AG08395 (cell line): ENCODE results near the gene EEIG2.
"Not testable (repeated sequence)": the region's sequence is repeated elsewhere in the genome, so short reads cannot be mapped to it uniquely, and the experiment has no call there.

ENCODE experiments used
- DNase-seq: peaks from one replicate; pipeline ENCODE4 v3.0.0; 2012; ENCODE audit warnings: mixed read lengths, low spot score

EEIG2 gene

DNA sequence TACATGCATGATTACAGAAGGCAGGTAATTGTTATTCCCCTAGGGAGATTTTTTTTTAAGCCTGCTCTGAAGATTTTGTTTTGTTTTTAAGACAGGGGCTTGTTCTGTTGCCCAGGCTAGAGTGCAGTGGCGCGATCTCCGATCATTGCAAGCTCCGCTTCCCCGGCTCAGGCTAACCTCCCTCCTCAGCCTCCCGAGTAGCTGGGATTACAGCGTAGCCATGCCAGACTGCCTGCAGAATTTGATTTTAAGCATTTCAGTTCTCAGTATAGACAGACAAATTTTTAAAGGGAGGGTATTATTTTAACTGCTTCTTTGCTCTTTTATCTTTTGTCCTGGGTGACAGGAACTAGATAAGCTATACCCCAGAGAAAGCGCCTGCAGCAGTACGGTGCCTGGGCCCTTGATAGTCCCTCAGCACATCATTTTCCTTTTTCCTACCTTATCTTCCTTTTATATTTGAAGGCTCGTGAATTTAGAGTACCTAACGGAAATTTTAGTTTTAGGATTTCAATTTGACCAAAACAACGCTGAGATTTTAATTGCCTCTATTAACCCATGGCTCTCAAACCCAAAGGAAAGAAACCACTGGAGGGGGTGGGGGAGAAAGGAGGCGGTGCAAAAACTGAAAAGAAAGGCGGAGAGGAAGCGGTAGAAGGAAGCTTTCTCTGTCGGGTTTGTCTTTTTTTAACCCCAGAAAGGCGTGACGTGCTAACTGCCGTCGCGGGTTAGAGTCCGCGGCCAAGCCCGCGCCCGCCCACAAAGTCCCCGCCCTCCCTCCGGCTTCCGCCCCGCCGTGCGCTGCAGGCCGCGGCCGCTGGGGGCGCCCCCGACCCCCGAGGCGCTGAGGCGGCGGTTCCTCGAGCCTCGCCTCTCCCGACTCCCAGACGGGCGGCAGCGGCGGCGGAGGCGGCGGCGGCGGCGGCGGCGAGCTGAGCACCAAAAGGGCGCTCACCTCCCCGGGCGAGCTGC lies at the start of gene EEIG2:
Gene EEIG2 (plus strand): TSS at position 886 of the 972 bp plus-strand sequence. CDS start 329 bp downstream, outside the sequence.
- peak; percentile 93 for DNase-seq

DNA sequence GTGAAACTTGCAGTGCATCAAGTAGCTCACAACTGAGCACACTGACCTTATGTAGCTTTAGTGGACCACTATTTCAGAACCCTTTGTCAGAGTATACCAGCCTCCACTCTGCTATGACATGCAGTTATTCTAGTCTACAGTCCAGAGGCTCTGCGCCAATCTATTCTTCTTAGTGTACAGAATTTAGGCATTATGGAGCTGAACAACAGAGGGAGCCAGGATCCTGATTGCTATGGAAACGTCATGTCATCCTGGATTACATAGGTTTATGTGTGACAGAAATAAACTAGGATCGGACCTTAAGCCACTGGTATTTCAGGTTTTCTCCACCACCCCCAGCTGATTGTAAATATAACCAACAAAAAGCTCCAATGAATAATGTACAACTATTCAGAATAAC lies 48.1 kb upstream of the EEIG2 start:
- no peak for DNase-seq

GRCh38 chr1:108512239-108513043 lies 47.5 kb upstream of the EEIG2 start:
- DNase-seq = peak; percentile 44

DNA sequence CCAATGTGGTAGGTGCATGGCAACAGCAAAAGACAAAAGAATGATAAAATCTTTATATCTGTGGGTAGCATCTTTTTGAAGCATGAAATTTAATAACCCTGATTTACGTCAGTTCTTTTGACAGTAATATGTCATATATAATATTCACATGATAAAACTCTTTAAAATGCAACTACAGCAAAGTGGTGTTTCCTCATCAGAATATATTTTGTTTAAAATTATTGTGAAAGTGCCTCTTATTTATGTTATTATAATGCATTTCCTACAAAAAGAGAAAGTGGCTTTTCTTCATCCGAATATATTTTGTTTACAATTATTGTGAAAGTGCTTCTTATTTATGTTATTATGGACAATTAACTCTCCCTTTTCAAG lies 46.9 kb upstream of the EEIG2 start:
- DNase-seq = no peak

DNA sequence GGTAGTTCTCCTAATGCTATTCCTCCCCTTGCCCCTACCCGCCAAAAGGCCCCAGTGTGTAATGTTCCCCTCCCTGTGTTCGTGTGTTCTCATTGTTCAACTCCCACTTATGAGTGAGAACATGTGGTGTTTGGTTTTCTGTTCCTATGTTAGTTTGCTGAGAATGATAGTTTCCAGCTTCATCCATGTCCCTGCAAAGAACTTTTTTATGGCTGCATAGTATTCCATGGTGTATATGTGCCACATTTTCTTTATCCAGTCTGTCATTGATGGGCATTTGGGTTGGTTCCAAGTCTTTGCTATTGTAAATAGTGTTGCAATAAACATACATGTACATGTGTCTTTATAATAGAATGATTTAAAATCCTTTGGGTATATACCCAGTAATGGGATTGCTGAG lies 46.0 kb upstream of the EEIG2 start:
- not testable (repeated sequence) for DNase-seq

DNA sequence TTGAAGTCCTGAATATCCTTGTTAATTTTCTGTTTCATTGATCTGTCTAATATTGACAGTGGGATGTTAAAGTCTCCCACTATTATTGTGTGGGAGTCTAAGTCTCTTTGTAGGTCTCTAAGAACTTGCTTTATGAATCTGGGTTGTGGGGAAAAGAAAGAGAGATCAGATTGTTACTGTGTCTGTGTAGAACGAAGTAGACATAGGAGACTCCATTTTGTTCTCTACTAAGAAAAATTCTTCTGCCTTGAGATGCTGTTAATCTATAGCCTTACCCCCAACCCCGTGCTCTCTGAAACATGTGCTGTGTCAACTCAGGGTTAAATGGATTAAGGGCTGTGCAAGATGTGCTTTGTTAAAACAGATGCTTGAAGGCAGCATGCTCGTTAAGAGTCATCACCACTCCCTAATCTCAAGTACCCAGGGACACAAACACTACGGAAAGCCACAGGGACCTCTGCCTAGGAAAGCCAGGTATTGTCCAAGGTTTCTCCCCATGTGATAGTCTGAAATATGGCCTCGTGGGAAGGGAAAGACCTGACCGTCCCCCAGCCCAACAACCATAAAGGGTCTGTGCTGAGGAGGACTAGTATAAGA lies 42.5 kb upstream of the EEIG2 start:
- DNase-seq = not testable (repeated sequence)

DNA sequence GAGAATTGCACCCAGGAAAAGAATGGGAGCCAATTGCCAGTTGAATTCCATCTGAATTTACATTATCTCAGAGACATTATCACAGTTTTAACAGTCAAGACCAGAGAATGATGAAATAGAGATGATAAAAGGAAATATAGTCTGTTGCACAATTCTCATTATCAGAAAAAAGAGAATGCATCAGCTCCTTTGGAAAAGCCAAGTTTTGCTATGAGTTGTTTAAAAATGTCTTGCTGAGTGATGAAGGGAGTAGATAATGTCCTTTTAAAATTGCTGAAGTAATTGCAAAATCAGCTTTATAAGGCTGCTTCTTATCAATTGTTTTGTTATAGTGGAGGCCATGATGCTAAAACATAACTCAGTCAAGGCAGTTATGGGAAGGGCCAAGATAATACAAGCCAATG lies 37.9 kb upstream of the EEIG2 start:
- no peak for DNase-seq

- DNase-seq = no peak
These were observed 36.1 kb upstream of the EEIG2 start for GRCh38 chr1:108523829-108524228.

DNA sequence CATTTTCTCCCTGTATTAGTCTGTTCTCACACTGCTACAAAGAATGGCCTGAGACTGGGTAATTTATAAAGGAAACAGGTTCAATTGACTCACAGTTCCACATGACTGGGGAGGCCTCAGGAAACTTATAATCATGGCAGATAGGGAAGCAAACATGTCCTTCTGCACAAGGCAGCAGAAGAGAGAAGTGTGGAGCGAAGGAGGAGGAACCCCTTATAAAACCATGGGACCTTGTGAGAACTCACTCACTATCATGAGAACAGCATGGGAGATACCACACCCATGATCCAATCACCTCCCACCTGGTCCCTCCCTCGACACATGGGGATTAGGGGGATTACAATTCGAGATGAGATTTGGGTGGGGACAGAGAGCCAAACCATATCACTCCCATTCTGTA lies 35.2 kb upstream of the EEIG2 start:
- no peak for DNase-seq

GRCh38 chr1:108527135-108527534 lies 32.8 kb upstream of the EEIG2 start:
- no peak for DNase-seq

GRCh38 chr1:108527837-108528236 lies 32.1 kb upstream of the EEIG2 start:
- no peak for DNase-seq

- no peak for DNase-seq
These were observed 28.5 kb upstream of the EEIG2 start for GRCh38 chr1:108531444-108531843.

- no peak for DNase-seq
These were observed 27.2 kb upstream of the EEIG2 start for GRCh38 chr1:108532730-108533129.

DNA sequence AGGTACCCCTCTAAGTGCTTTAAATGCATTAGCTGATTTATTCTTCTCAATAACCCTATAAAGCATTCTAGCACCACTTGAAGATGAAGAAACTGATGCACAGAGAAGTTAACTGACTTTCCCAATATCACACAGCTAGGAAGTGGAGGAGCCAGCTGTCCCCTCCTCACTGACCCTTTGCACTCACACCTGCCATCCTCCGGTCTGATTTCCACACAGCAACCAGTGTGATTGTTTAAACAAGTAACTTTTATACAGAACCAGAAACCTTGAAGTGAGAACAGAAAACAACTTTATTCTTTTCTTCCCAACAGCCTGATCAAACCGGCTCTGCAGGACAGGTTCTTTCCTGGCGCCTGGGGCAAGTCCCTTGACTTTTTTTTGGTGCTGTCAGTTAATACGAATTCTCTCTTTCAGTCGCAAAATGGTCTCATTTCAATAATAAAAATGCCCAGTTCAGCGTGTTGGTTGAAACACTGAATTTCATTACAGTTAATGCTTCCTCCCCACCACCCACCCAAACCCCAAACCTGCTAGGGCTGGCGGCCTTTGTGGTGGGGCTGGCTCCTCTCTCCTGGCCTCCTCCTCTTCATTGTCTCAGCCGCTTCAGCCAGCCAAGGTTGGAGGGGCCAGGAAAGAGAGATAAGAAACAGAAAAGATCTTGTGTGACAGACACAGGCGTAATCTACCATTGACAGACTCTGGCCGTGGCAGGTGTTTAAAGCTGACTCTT lies 26.4 kb upstream of the EEIG2 start:
- DNase-seq = no peak

- DNase-seq = no peak
These were observed 25.1 kb upstream of the EEIG2 start for GRCh38 chr1:108534759-108535158.

- DNase-seq = not testable (repeated sequence)
These were observed 24.5 kb upstream of the EEIG2 start for GRCh38 chr1:108535315-108535897.

DNA sequence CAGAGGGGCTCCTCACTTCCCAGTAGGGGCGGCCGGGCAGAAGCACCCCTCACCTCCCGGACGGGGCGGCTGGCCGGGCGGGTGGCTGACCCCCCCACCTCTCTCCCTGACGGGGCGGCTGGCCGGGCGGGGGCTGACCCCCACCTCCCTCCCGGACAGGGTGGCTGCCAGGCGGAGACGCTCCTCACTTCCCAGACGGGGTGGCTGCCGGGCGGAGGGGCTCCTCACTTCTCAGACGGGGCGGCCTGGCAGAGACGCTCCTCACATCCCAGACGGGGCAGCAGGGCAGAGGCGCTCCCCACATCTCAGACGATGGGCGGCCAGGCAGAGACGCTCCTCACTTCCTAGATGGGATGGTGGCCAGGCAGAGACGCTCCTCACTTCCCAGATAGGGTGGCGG lies 23.9 kb upstream of the EEIG2 start:
- DNase-seq = not testable (repeated sequence)

DNA sequence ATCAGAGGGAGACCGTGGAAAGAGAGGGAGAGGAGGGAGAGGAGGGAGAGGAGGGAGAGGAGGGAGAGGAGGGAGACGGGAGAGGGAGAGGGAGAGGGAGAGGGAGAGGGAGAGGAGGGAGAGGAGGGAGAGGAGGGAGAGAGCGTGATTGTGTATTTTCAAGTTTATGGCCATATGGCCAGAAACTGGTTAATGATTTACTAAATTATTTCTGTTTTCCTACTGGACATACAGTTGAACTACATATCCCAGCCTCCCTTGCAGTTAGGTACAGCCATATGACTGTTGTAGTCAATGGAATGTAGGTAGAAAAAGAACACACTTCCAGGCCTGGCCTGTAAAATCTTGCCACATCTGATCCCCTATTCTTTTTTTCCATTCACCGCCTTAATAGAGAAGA lies 23.1 kb upstream of the EEIG2 start:
- not testable (repeated sequence) for DNase-seq

GRCh38 chr1:108537976-108538375 lies 21.9 kb upstream of the EEIG2 start:
- DNase-seq = no peak

DNA sequence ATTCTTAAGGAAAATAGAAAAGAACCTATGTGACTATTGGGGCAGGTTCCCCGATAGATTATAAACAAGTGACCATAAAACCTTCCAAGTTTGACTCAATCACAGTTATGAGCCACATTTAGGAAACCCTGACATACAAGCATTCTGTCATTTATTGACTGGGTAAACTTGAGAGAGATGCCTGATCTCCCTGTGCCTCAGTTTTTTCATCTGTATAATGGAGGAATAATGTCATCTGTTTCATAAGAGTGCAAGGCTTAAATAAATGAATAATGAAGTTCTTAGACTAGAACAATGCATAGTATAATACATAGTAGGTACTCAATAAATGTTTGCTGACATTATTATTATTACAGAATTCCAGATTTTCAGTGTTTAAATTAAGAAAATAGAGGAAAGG lies 18.9 kb upstream of the EEIG2 start:
- DNase-seq = no peak

DNA sequence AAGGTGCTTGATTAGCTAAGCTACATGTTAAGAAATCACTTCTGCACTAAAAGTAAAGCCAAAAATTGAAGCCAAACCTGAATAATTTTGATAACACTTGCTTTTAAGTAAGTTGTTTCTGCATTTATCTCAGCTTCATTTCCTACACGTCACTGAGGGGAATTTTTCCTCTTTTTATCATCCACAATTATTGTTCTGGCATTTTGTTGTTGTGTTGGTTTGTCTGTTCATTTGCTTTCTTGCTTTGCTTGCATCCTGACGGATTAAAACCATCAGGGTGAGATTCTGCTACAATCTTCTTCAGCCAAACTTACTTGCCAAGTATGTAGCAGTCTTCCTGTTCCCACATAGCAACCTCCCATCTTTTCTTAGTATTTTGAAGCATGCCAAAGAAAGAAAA lies 18.0 kb upstream of the EEIG2 start:
- DNase-seq = no peak
